RPMI8226 (cell line): ENCODE results near the gene TMEM40.
A peak's percentile ranks its signal among the peaks of the same experiment; 100 is the strongest.
"Not testable (repeated sequence)": the region's sequence is repeated elsewhere in the genome, so short reads cannot be mapped to it uniquely, and the experiment has no call there.

Experiments used
- DNase-seq: peaks from one replicate; pipeline ENCODE4 v3.0.0-alpha.2; 2015

The TMEM40 gene

GRCh38 chr3:12759097-12759679 is at the start of gene TMEM40:
TSS of gene TMEM40 (minus strand) at chr3:12759259. CDS start at chr3:12749832, 9,427 bp downstream.
- no peak for DNase-seq

GRCh38 chr3:12808587-12808986 is 49.5 kb upstream of the TMEM40 start:
- no peak for DNase-seq

GRCh38 chr3:12807601-12808359 is 48.7 kb upstream of the TMEM40 start:
- DNase-seq = no peak

- no peak for DNase-seq
These were observed 48.0 kb upstream of the TMEM40 start for GRCh38 chr3:12807066-12807465.

- no peak for DNase-seq
These were observed 44.3 kb upstream of the TMEM40 start for GRCh38 chr3:12803371-12803770.

GRCh38 chr3:12799525-12800440 is 40.7 kb upstream of the TMEM40 start:
- no peak for DNase-seq

- no peak for DNase-seq
These were observed 39.6 kb upstream of the TMEM40 start for GRCh38 chr3:12798559-12799179.

GRCh38 chr3:12797892-12798558 is 39.0 kb upstream of the TMEM40 start:
- no peak for DNase-seq

GRCh38 chr3:12797124-12797891 is 38.2 kb upstream of the TMEM40 start:
- no peak for DNase-seq

GRCh38 chr3:12796171-12797123 is 37.4 kb upstream of the TMEM40 start, which contains the start of gene CAND2:
TSS of gene CAND2 (plus strand) at chr3:12796680. CDS start at chr3:12796721, 41 bp downstream.
- DNase-seq = peak; percentile 43

GRCh38 chr3:12793701-12794100 is 34.6 kb upstream of the TMEM40 start:
- no peak for DNase-seq

- no peak for DNase-seq
These were observed 32.4 kb upstream of the TMEM40 start for GRCh38 chr3:12791430-12791829.

GRCh38 chr3:12787967-12788690 is 29.1 kb upstream of the TMEM40 start:
- DNase-seq = not testable (repeated sequence)

GRCh38 chr3:12787346-12787745 is 28.3 kb upstream of the TMEM40 start:
- DNase-seq = peak; percentile 52

- DNase-seq = no peak
These were observed 26.0 kb upstream of the TMEM40 start for GRCh38 chr3:12785096-12785495.

GRCh38 chr3:12782172-12782815 is 23.2 kb upstream of the TMEM40 start:
- DNase-seq = no peak

GRCh38 chr3:12780751-12781150 is 21.7 kb upstream of the TMEM40 start:
- DNase-seq = no peak

GRCh38 chr3:12777171-12777570 is 18.1 kb upstream of the TMEM40 start:
- no peak for DNase-seq

- not testable (repeated sequence) for DNase-seq
These were observed 16.9 kb upstream of the TMEM40 start for GRCh38 chr3:12775970-12776369.
